ENCODE measurements around the gene PRR36.

Gene PRR36

DNA sequence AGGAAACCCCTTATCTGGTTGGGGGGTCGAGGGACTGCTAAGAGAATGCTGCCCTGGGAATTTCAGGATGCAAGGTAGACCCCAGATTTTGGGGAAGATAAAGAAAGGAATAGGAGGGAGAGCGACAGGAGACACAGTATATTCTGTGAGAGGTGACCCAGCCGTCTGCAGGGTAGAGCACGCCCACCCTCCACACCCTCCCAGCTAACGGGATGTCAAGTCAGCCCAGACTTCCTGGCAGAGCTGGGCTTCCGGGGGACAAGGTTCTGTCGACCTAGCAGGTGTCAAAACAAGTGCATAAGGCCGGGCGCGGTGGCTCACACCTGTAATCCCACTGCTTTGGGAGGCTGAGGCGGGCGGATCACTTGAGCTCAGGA is 695 bp upstream of the PRR36 start:
- TF ChIP-seq SPI1 (IDR thresholded peaks at IDR 0.05; ENCODE audit: borderline replicate concordance, low read depth) = no peak
- TF ChIP-seq CTCF (IDR thresholded peaks at IDR 0.05; ENCODE audit: insufficient read depth, low read length) = no peak
- no peak for TF ChIP-seq REST (IDR thresholded peaks at IDR 0.05; ENCODE audit: insufficient replicate concordance, low read depth)
- TF ChIP-seq POLR2AphosphoS5 (IDR thresholded peaks at IDR 0.05; ENCODE audit: low read depth) = no peak
- TF ChIP-seq GABPA (IDR thresholded peaks at IDR 0.05; ENCODE audit: low read depth) = no peak
- no peak overlapping the region for H3K27ac ChIP-seq (replicated peaks)
- no peak overlapping the region for H3K4me3 ChIP-seq (replicated peaks; ENCODE audit: insufficient read depth, low read length)
- no peak for DNase-seq (ENCODE audit: low read depth in 1 of 2, low spot score in 1 of 2)
- peaks cover 23% of the 10 kb centered on the region for H3K27me3 ChIP-seq (ENCODE audit: insufficient read depth, poor library complexity, severe bottlenecking)

DNA sequence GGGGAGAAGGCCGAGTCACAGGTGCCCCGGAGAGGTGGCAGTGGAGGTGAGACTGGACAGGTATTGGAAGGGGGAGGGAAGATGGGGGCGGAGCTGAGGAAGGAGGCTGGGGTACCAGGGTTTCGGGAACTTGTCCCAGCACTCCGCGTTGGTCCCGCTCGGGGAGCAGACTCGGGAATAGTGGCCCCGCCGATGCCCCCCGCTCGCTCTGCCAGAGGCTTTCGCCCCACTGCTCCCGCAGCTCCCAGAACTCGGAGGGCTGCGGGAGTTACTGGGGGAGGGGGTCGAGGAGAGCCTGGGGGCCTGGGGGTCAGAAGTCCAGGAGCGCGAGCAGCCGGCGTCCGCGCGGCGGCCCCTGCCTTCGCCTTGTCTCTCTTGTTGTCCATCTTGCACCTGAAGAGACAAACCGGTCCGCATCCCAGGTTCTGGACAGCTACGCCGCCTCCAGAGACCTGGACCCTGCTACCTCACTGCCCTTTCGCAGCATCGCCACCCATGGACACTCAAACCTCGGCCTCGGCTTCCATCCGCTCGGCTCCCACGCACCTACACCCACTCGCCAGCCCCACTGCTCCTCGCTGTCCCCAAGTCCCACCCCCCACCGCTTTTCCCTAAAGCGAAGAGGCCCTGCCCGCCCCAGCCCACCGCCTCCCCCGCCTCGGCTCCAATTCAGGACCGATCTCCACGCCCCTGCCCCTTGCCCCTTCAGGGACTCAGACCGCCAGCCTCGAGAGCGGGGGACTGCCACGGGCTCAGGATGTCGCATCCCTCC is 700 bp downstream of the PRR36 start:
- Histone ChIP-seq H3K27ac (replicated peaks) (no peak overlapping the region), H3K27me3 (ENCODE audit: insufficient read depth, poor library complexity, severe bottlenecking) (peaks cover 23% of the 10 kb centered on the region), H3K4me3 (replicated peaks; ENCODE audit: insufficient read depth, low read length) (no peak overlapping the region)
- no peak for DNase-seq (ENCODE audit: low read depth in 1 of 2, low spot score in 1 of 2)
- TF ChIP-seq GABPA (IDR thresholded peaks at IDR 0.05; ENCODE audit: low read depth) = no peak
- TF ChIP-seq POLR2AphosphoS5 (IDR thresholded peaks at IDR 0.05; ENCODE audit: low read depth) = no peak
- TF ChIP-seq SPI1 (IDR thresholded peaks at IDR 0.05; ENCODE audit: borderline replicate concordance, low read depth) = no peak
- no peak for TF ChIP-seq REST (IDR thresholded peaks at IDR 0.05; ENCODE audit: insufficient replicate concordance, low read depth)
- TF ChIP-seq CTCF (IDR thresholded peaks at IDR 0.05; ENCODE audit: insufficient read depth, low read length) = no peak

DNA sequence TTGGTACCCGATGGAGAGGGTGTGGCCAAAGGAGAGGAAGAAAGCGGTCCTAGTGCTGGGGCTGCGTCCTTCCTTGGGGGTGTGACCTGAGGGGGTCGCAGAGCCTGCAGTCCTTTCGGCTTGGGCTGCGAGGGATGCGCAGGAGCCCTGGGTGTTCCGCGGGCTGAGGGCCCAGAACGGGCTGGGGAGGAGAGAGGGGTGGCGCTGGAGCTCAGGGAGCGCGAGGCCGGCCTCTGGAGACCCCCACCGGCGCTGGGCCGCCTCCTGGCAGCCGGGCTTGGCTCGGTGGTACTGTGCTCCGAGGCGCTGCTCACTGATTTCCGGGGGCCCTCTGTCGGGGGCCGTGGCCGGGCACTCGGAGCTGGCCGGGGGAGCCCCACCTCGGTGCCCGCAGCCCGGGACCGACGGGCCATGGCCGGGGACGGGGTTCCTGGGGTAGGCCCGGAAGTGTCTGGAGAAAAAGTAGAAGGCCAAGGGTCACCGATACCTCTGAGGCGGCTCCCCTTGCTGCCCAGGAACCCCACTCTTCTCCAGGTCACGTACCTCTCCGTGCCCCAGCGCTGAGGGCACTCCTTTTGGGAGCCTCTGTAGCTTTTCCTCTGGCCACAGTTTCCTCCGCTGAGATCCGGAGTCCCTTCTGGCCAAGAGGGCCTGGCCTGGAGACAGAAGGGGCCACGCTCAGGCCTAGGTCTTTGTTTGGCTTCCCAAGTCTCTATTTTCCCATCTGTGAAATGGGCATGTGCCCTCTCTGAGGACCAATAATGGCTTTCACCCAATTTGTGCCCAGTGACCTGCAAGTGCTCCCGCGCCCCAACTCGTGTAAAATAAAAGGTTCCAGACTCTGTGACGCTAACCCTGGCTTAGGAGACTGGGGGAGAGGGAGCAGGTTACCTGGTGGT is 1.6 kb downstream of the PRR36 start:
- H3K4me3 ChIP-seq (replicated peaks; ENCODE audit: insufficient read depth, low read length) = 0 out of 2 replicates have a peak overlapping the region, but pooled peaks have one; percentile 12
- H3K27ac ChIP-seq (replicated peaks) = no peak overlapping the region
- no peak for TF ChIP-seq GABPA (IDR thresholded peaks at IDR 0.05; ENCODE audit: low read depth)
- peaks cover 23% of the 10 kb centered on the region for H3K27me3 ChIP-seq (ENCODE audit: insufficient read depth, poor library complexity, severe bottlenecking)
- no peak for DNase-seq (ENCODE audit: low read depth in 1 of 2, low spot score in 1 of 2)
